B cell (primary cell): Measurements from ENCODE around the gene MTUS2.

ENCODE experiments used
- EZH2 ChIP-seq: IDR thresholded peaks from 2 replicates; pipeline ENCODE4 v1.6.1; 2012; ENCODE audit warnings: borderline replicate concordance, low read depth, mild to moderate bottlenecking, moderate library complexity, low read length; ENCODE audit not compliant: insufficient read depth, poor library complexity, severe bottlenecking
- TF ChIP-seq, protein P1 (sequence below): fragments of 200-600 bp; IDR thresholded peaks from one replicate; pipeline ENCODE4 v1.8.0; 2022; ENCODE audit warnings: antibody characterized with exemption, mild to moderate bottlenecking

DNA sequence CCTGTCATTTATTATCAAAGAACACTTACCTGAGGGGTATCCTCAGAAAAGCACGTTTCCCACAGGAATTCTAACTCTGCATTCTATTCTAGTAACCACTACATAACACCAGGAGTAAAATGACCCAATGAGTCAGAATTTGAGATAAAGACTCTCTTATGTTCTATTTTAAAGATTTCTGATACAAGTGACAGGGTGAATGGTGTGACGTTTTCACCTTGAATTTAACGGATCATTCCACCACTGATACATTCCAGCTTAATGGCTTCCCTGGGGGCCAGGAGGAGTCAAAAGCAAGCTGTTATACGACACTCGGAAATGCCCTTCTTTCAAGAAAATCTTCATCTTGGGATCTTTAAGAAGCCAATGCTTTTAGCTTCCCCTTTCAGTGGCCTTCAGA, 720.2 kb downstream of the MTUS2 start:
- TF ChIP-seq, protein P1, sequence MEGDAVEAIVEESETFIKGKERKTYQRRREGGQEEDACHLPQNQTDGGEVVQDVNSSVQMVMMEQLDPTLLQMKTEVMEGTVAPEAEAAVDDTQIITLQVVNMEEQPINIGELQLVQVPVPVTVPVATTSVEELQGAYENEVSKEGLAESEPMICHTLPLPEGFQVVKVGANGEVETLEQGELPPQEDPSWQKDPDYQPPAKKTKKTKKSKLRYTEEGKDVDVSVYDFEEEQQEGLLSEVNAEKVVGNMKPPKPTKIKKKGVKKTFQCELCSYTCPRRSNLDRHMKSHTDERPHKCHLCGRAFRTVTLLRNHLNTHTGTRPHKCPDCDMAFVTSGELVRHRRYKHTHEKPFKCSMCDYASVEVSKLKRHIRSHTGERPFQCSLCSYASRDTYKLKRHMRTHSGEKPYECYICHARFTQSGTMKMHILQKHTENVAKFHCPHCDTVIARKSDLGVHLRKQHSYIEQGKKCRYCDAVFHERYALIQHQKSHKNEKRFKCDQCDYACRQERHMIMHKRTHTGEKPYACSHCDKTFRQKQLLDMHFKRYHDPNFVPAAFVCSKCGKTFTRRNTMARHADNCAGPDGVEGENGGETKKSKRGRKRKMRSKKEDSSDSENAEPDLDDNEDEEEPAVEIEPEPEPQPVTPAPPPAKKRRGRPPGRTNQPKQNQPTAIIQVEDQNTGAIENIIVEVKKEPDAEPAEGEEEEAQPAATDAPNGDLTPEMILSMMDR, result no peak
- TF ChIP-seq EZH2, result no peak
